WTC11 (cell line): ENCODE results near the gene FSTL3. TPM values are rescaled to one million over a fixed set of nuclear protein-coding genes. Genes with fewer than 3 reads are reported as not detected.

Source experiments
- ATAC-seq: fragments of 200-7000 bp; cut with Tn5 transposase; 2 replicates; pipeline ENCODE4 v1.10.0; 2021; ENCODE audit warnings: mild to moderate bottlenecking, moderate library complexity
- CTCF ChIA-PET: fragments of 300-600 bp; sonication (Branson Sonifier 250); formaldehyde crosslinking; loops from one replicate; lab custom pipeline; 2021; ENCODE audit warnings: antibody characterized with exemption; lab: Charles Lee
- POLR2A ChIA-PET: fragments of 350-600 bp; sonication (Branson Sonifier 250); formaldehyde crosslinking; loops from one replicate; lab custom pipeline; 2021; ENCODE audit warnings: antibody characterized with exemption; lab: Charles Lee
- DNase-seq: peaks from one replicate; pipeline ENCODE4 v3.0.0; 2021; ENCODE audit warnings: low spot score
- H3K27ac Mint-ChIP-seq: 2 replicates; pipeline ENCODE4 v1.8.0; 2021; ENCODE audit warnings: mixed read lengths
- H3K27me3 Mint-ChIP-seq: 2 replicates; pipeline ENCODE4 v1.8.0; 2021; ENCODE audit warnings: low read depth, mild to moderate bottlenecking, moderate library complexity, mixed read lengths
- H3K36me3 Mint-ChIP-seq: 2 replicates; pipeline ENCODE4 v1.8.0; 2021; ENCODE audit warnings: mixed read lengths
- H3K4me1 Mint-ChIP-seq: 2 replicates; pipeline ENCODE4 v1.8.0; 2022; ENCODE audit warnings: mixed read lengths
- H3K4me3 Mint-ChIP-seq: 2 replicates; pipeline ENCODE4 v1.8.0; 2021; ENCODE audit warnings: mild to moderate bottlenecking, moderate library complexity, mixed read lengths
- H3K9me3 Mint-ChIP-seq: 2 replicates; pipeline ENCODE4 v1.8.0; 2021; ENCODE audit warnings: mixed read lengths
- ATF2 ChIP-seq: sonication (generic); formaldehyde crosslinking; IDR thresholded peaks from 2 replicates; pipeline ENCODE4 v1.8.1; 2022; ENCODE audit warnings: low read depth, missing genetic modification reagents, borderline replicate concordance
- CBFB ChIP-seq: sonication (generic); formaldehyde crosslinking; IDR thresholded peaks from 2 replicates; pipeline ENCODE4 v1.8.1; 2022; ENCODE audit warnings: mild to moderate bottlenecking, low read depth, missing genetic modification reagents
- CDX4 ChIP-seq: fragments of 250-450 bp; sonication (Bioruptor Pico); IDR thresholded peaks from 2 replicates; pipeline ENCODE4 v1.9.0; 2021; ENCODE audit warnings: moderate library complexity, mild to moderate bottlenecking, inconsistent platforms, borderline replicate concordance
- CREM ChIP-seq: sonication (generic); formaldehyde crosslinking; IDR thresholded peaks from 2 replicates; pipeline ENCODE4 v1.8.1; 2022; ENCODE audit warnings: mild to moderate bottlenecking, missing genetic modification reagents, moderate library complexity
- ELF4 ChIP-seq: sonication (generic); formaldehyde crosslinking; IDR thresholded peaks from 2 replicates; pipeline ENCODE4 v1.8.1; 2022; ENCODE audit warnings: low read depth, mild to moderate bottlenecking, moderate library complexity, missing genetic modification reagents
- ERG ChIP-seq: fragments of 250-450 bp; sonication (Bioruptor Pico); IDR thresholded peaks from 2 replicates; pipeline ENCODE4 v1.8.0; 2021; ENCODE audit warnings: mild to moderate bottlenecking
- ESRRA ChIP-seq: sonication (generic); formaldehyde crosslinking; IDR thresholded peaks from 2 replicates; pipeline ENCODE4 v1.8.1; 2022; ENCODE audit warnings: mild to moderate bottlenecking, missing genetic modification reagents, borderline replicate concordance
- ETV6 ChIP-seq: sonication (generic); formaldehyde crosslinking; IDR thresholded peaks from 2 replicates; pipeline ENCODE4 v1.8.1; 2022; ENCODE audit warnings: mild to moderate bottlenecking, missing genetic modification reagents
- FOXJ3 ChIP-seq: sonication (generic); formaldehyde crosslinking; IDR thresholded peaks from 2 replicates; pipeline ENCODE4 v1.9.0; 2021; ENCODE audit warnings: missing genetic modification reagents, mild to moderate bottlenecking, borderline replicate concordance
- FOXP1 ChIP-seq: sonication (generic); formaldehyde crosslinking; IDR thresholded peaks from 2 replicates; pipeline ENCODE4 v1.8.0; 2022; ENCODE audit warnings: missing genetic modification reagents, mild to moderate bottlenecking, moderate library complexity, borderline replicate concordance
- GABPB1 ChIP-seq: sonication (generic); formaldehyde crosslinking; IDR thresholded peaks from 2 replicates; pipeline ENCODE4 v1.8.1; 2023; ENCODE audit warnings: mild to moderate bottlenecking, missing genetic modification reagents
- IRF1 ChIP-seq: sonication (generic); formaldehyde crosslinking; IDR thresholded peaks from 2 replicates; pipeline ENCODE4 v1.8.0; 2023; ENCODE audit warnings: missing genetic modification reagents
- MXD4 ChIP-seq: fragments of 250-450 bp; sonication (Bioruptor Pico); IDR thresholded peaks from 2 replicates; pipeline ENCODE4 v1.8.0; 2021; ENCODE audit warnings: mild to moderate bottlenecking, moderate library complexity, borderline replicate concordance
- NR2C2 ChIP-seq: sonication (generic); formaldehyde crosslinking; IDR thresholded peaks from 2 replicates; pipeline ENCODE4 v1.8.0; 2022; ENCODE audit warnings: mild to moderate bottlenecking, missing genetic modification reagents
- PREB ChIP-seq: sonication (generic); formaldehyde crosslinking; IDR thresholded peaks from 2 replicates; pipeline ENCODE4 v1.8.1; 2022; ENCODE audit warnings: mild to moderate bottlenecking, missing genetic modification reagents, moderate library complexity, borderline replicate concordance
- RORB ChIP-seq: fragments of 250-450 bp; sonication (Bioruptor Pico); IDR thresholded peaks from 2 replicates; pipeline ENCODE4 v1.9.0; 2021; ENCODE audit warnings: mild to moderate bottlenecking
- SMAD4 ChIP-seq: sonication (generic); formaldehyde crosslinking; IDR thresholded peaks from 2 replicates; pipeline ENCODE4 v1.8.0; 2022; ENCODE audit warnings: mild to moderate bottlenecking, missing genetic modification reagents
- TP53 ChIP-seq: sonication (generic); formaldehyde crosslinking; IDR thresholded peaks from 2 replicates; pipeline ENCODE4 v1.8.1; 2023; ENCODE audit warnings: mild to moderate bottlenecking, missing genetic modification reagents
- USF1 ChIP-seq: sonication (generic); formaldehyde crosslinking; IDR thresholded peaks from 2 replicates; pipeline ENCODE4 v1.8.0; 2022; ENCODE audit warnings: mild to moderate bottlenecking, missing genetic modification reagents
- ZNF138 ChIP-seq: sonication (generic); formaldehyde crosslinking; conservative IDR thresholded peaks from 2 replicates; pipeline ENCODE4 v1.8.1; 2022; ENCODE audit warnings: mild to moderate bottlenecking, moderate library complexity, missing genetic modification reagents
- ZNF425 ChIP-seq: fragments of 250-450 bp; sonication (Bioruptor Pico); conservative IDR thresholded peaks from 2 replicates; pipeline ENCODE4 v1.9.0; 2021; ENCODE audit warnings: mild to moderate bottlenecking
- total RNA-seq: library from RNA; stranded (reverse); gene quantifications from 3 replicates; pipeline ENCODE4 v1.2.3, GENCODE V29; 2021

Gene FSTL3
- total RNA-seq, 1 experiment from 2014 or later = 8.7 TPM

GRCh38 chr19:720345-721160, 44.4 kb downstream of the FSTL3 start:
- ChIA-PET POLR2A (no interaction called here), CTCF (interaction anchor here (1.1 kb wide), 1 partner anchor 14 kb away, joined by 3 read pairs; no protein-coding TSS in a partner anchor)
- DNase-seq (no peak), ATAC-seq (peak; percentile 17; the same call in 1 of the 2 replicates)
- H3K36me3 Mint-ChIP-seq = no peaks in the 10 kb centered on the region
- peaks cover 5% of the 10 kb centered on the region for H3K9me3 Mint-ChIP-seq
- peaks cover 9% of the 10 kb centered on the region for H3K4me1 Mint-ChIP-seq
- no peak overlapping the region for H3K4me3 Mint-ChIP-seq
- no peak for TF ChIP-seq CBFB (CRISPR knock-in tag)
- no peak for TF ChIP-seq CDX4 (CRISPR knock-in tag)
- TF ChIP-seq FOXJ3 (CRISPR knock-in tag) = no peak
- TF ChIP-seq NR2C2 (CRISPR knock-in tag) = no peak
- TF ChIP-seq MXD4 = no peak
- no peak for TF ChIP-seq ZNF425 (CRISPR knock-in tag)
- TF ChIP-seq ATF2 (CRISPR knock-in tag) = no peak
- TF ChIP-seq RORB = no peak
- TF ChIP-seq ERG (CRISPR knock-in tag) = no peak
- TF ChIP-seq TP53 (CRISPR knock-in tag) = no peak
- no peak for TF ChIP-seq FOXP1 (CRISPR knock-in tag)
- TF ChIP-seq SMAD4 (CRISPR knock-in tag) = no peak
- no peak for TF ChIP-seq IRF1 (CRISPR knock-in tag)
- TF ChIP-seq ETV6 (CRISPR knock-in tag) = no peak
- TF ChIP-seq ESRRA (CRISPR knock-in tag) = no peak
- H3K27ac Mint-ChIP-seq = peak overlapping the region; percentile 23; the same call in 1 of the 2 replicates
- no peaks in the 10 kb centered on the region for H3K27me3 Mint-ChIP-seq

GRCh38 chr19:722553-723101, 46.4 kb downstream of the FSTL3 start:
- H3K27me3 Mint-ChIP-seq = no peaks in the 10 kb centered on the region
- H3K4me1 Mint-ChIP-seq = peaks cover 9% of the 10 kb centered on the region
- H3K36me3 Mint-ChIP-seq = no peaks in the 10 kb centered on the region
- ATAC-seq (no peak), DNase-seq (no peak)
- POLR2A ChIA-PET = no interaction called here
- no peak overlapping the region for H3K27ac Mint-ChIP-seq
- H3K9me3 Mint-ChIP-seq = no peaks in the 10 kb centered on the region
- H3K4me3 Mint-ChIP-seq = no peak overlapping the region
- CTCF ChIA-PET = interaction anchor here (0.6 to 1.8 kb wide), 5 partner anchors 9 to 30 kb away, joined by 3 to 8 read pairs (median 4); partner anchors contain the start of gene PALM
- TF ChIP-seq ELF4 (CRISPR knock-in tag) (no peak), USF1 (no peak), SMAD4 (CRISPR knock-in tag) (no peak), PREB (no peak), GABPB1 (CRISPR knock-in tag) (no peak), ERG (CRISPR knock-in tag) (no peak), ZNF425 (CRISPR knock-in tag) (no peak), ZNF138 (CRISPR knock-in tag) (no peak), CREM (CRISPR knock-in tag) (no peak)
